Endothelial cell of umbilical vein (primary cell): ENCODE measurements around the gene CORO2B. TPM values are rescaled to one million over a fixed set of nuclear protein-coding genes. Genes with fewer than 3 reads are reported as not detected.
A peak's percentile ranks its signal among the peaks of the same experiment; 100 is the strongest.

Source experiments
- BruUV-seq: library from RNA; stranded (reverse); fragments of 400-500 nt; replicated peaks from 2 replicates; lab custom pipeline; 2021; lab: Mats Ljungman, UMichigan
- CTCF ChIA-PET: fragments of 300-600, 350-600 bp; sonication (Branson Sonifier 250); formaldehyde crosslinking; loops from one replicate; lab custom pipeline; 2021; ENCODE audit warnings: antibody characterized with exemption, inconsistent platforms; lab: Charles Lee
- POLR2A ChIA-PET: fragments of 300-600, 350-600 bp; sonication (Branson Sonifier 250); formaldehyde crosslinking; loops from one replicate; lab custom pipeline; 2021; ENCODE audit warnings: antibody characterized with exemption, inconsistent platforms; lab: Charles Lee
- DNase-seq: peaks from one replicate; pipeline ENCODE4 v3.0.0-alpha.2; 2011; ENCODE audit warnings: low read depth, low spot score
- FAIRE-seq: peaks from 2 replicates; lab custom pipeline; 2011; peaks lifted over from hg19 to GRCh38; lab: Jason Lieb, UNC
- H2AFZ ChIP-seq: 2 replicates; pipeline ENCODE4 v1.6.0; 2012; ENCODE audit warnings: low read depth, low read length, control low read depth, inconsistent platforms
- H3K27ac ChIP-seq: 2 replicates; pipeline ENCODE4 v1.5.1; 2011; ENCODE audit warnings: low read depth, mild to moderate bottlenecking, control low read depth, low read length, moderate library complexity; ENCODE audit not compliant: insufficient read depth
- H3K27me3 ChIP-seq, 2 experiments: 2 replicates each; pipeline versions ENCODE4 v1.6.0 to v1.6.1; 2011; ENCODE audit warnings: low read length in 2 of 2, mixed read lengths in 1 of 2; ENCODE audit not compliant: control insufficient read depth in 2 of 2, insufficient read depth in 2 of 2
- H3K36me3 ChIP-seq, 2 experiments: 2 replicates in 1 of 2; 3 replicates in 1 of 2; pipeline ENCODE4 v1.5.1; 2011; ENCODE audit warnings: low read length in 2 of 2, mild to moderate bottlenecking in 1 of 2, moderate library complexity in 1 of 2; ENCODE audit not compliant: control insufficient read depth in 2 of 2, insufficient read depth in 2 of 2; ENCODE audit errors: extremely low read depth in 1 of 2
- H3K4me1 ChIP-seq: 3 replicates; pipeline ENCODE4 v1.5.1; 2011; ENCODE audit warnings: mild to moderate bottlenecking, low read length; ENCODE audit not compliant: control insufficient read depth, insufficient read depth; ENCODE audit errors: extremely low read depth
- H3K4me2 ChIP-seq: 2 replicates; pipeline ENCODE4 v1.6.1; 2011; ENCODE audit warnings: low read length, control low read depth, mixed read lengths; ENCODE audit not compliant: insufficient read depth
- H3K4me3 ChIP-seq, 3 experiments: fragments of 200-600 bp in 1 of 3; sonication (generic), shearing (Covaris generic) in 1 of 3; replicated peaks in 1 of 3; 2 replicates each; pipeline ENCODE4 v1.5.1; 2011 to 2016; ENCODE audit warnings: control low read depth in 3 of 3, low read length in 3 of 3, mild to moderate bottlenecking in 2 of 3, inconsistent platforms in 1 of 3, low read depth in 1 of 3, moderate library complexity in 1 of 3; ENCODE audit not compliant: insufficient read depth in 1 of 3
- H3K79me2 ChIP-seq: 2 replicates; pipeline ENCODE4 v1.6.0; 2012; ENCODE audit warnings: low read length, inconsistent platforms; ENCODE audit not compliant: control insufficient read depth, insufficient read depth
- H3K9ac ChIP-seq: replicated peaks from 2 replicates; pipeline ENCODE3; 2011; ENCODE audit warnings: low read length, control low read depth; ENCODE audit not compliant: insufficient read depth; ENCODE audit errors: extremely low read depth
- H3K9me1 ChIP-seq: replicated peaks from 3 replicates; pipeline ENCODE4 v1.6.0; 2011; ENCODE audit warnings: mild to moderate bottlenecking, low read length; ENCODE audit not compliant: control insufficient read depth, insufficient read depth; ENCODE audit errors: extremely low read depth
- H3K9me3 ChIP-seq: replicated peaks from 2 replicates; pipeline ENCODE4 v1.5.1; 2012; ENCODE audit warnings: low read length, inconsistent platforms; ENCODE audit not compliant: control insufficient read depth, insufficient read depth
- H4K20me1 ChIP-seq: replicated peaks from 2 replicates; pipeline ENCODE3; 2011; ENCODE audit warnings: mild to moderate bottlenecking, low read length; ENCODE audit not compliant: control insufficient read depth, insufficient read depth; ENCODE audit errors: extremely low read depth
- CTCF ChIP-seq, 2 donors: IDR thresholded peaks; 1 replicate in 1 of 2; 2 replicates in 1 of 2; pipeline ENCODE4 v1.5.1; 2011; ENCODE audit warnings: low read length in 2 of 2, mild to moderate bottlenecking in 2 of 2, moderate library complexity in 2 of 2, control low read depth in 1 of 2, inconsistent platforms in 1 of 2, low read depth in 1 of 2; ENCODE audit not compliant: insufficient read depth in 1 of 2; ENCODE audit errors: extremely low read depth in 1 of 2
- EZH2 ChIP-seq: IDR thresholded peaks from 2 replicates; pipeline ENCODE4 v1.6.1; 2012; ENCODE audit warnings: borderline replicate concordance, low read depth, mild to moderate bottlenecking, moderate library complexity, low read length, inconsistent platforms; ENCODE audit not compliant: severe bottlenecking
- FOS ChIP-seq: IDR thresholded peaks from 2 replicates; pipeline ENCODE4 v1.6.1; 2011; ENCODE audit warnings: mild to moderate bottlenecking, low read length, moderate library complexity, borderline replicate concordance; ENCODE audit not compliant: insufficient read depth
- GATA2 ChIP-seq: IDR thresholded peaks from 2 replicates; pipeline ENCODE4 v1.7.0; 2011; ENCODE audit warnings: low read depth, mild to moderate bottlenecking, moderate library complexity, mixed read lengths, low read length; ENCODE audit not compliant: insufficient read length, insufficient read depth
- JUN ChIP-seq: IDR thresholded peaks from 2 replicates; pipeline ENCODE4 v1.6.1; 2011; ENCODE audit warnings: borderline replicate concordance, low read depth; ENCODE audit not compliant: insufficient read length, insufficient read depth
- MAX ChIP-seq: IDR thresholded peaks from 2 replicates; pipeline ENCODE4 v1.6.1; 2011; ENCODE audit not compliant: insufficient read depth, insufficient read length
- MYC ChIP-seq: IDR thresholded peaks from one replicate; pipeline ENCODE4 v1.6.1; 2011; ENCODE audit warnings: mild to moderate bottlenecking, low read depth, low read length
- POLR2A ChIP-seq: IDR thresholded peaks from 2 replicates; pipeline ENCODE4 v1.6.1; 2012; ENCODE audit warnings: low read depth, mild to moderate bottlenecking, control low read depth, low read length
- POLR2AphosphoS5 ChIP-seq: IDR thresholded peaks from 2 replicates; pipeline ENCODE4 v1.6.1; 2012; ENCODE audit warnings: low read depth, mild to moderate bottlenecking, control low read depth, low read length, moderate library complexity; ENCODE audit not compliant: insufficient read depth
- dilution Hi-C: fragments of 300-500 bp; cut with MboI; formaldehyde crosslinking; loops from one replicate; pipeline ENCODE4 v1.15.0; 2019; ENCODE audit warnings: low sequenced_read_pairs; ENCODE audit not compliant: extremely low pct_ligation_motif_present
- intact Hi-C: fragments of 100-400 bp; cut with micrococcal nuclease; formaldehyde crosslinking; loops from one replicate; pipeline ENCODE4 v1.10.0; 2022
- polyA plus RNA-seq, 4 experiments: library from polyadenylated mRNA; depleted of rRNA in 3 of 4; stranded (reverse) in 3 of 4; unstranded in 1 of 4; fragments of >200 nt; gene quantifications; 2 replicates each; pipeline versions ENCODE4 v1.2.1 to v1.2.3, GENCODE V29; 2011 to 2012; ENCODE audit warnings: missing spikeins in 1 of 4
- total RNA-seq: library from RNA; stranded (reverse); gene quantifications from 2 replicates; pipeline ENCODE4 v1.2.3, GENCODE V29; 2021

The CORO2B gene
- total and polyA plus RNA-seq, 2 donors (not counting 3 experiments of a cell fraction or from before 2014, with no cell fraction given) = 2.4 to 3.7 TPM

GRCh38 chr15:68768321-68768720 lies 189.5 kb downstream of the CORO2B start:
- no peak overlapping the region for H2AFZ ChIP-seq
- no peak overlapping the region for H3K4me3 ChIP-seq
- no peaks in the 10 kb centered on the region for H3K27me3 ChIP-seq
- DNase-seq = peak; percentile 78
- TF ChIP-seq JUN = peak; percentile 31
- TF ChIP-seq FOS = peak; percentile 66
- no peak for TF ChIP-seq POLR2A
- peak; percentile 22 for TF ChIP-seq MAX
- FAIRE-seq = peak; percentile 66
- no peaks in the 10 kb centered on the region for H3K9me1 ChIP-seq
- CTCF ChIA-PET = interaction anchor here (0.7 to 1.2 kb wide), 3 partner anchors 16 to 60 kb away, joined by 3 to 4 read pairs (median 4); no protein-coding TSS in a partner anchor
- H3K4me2 ChIP-seq = peak overlapping the region; percentile 29
- H3K9me3 ChIP-seq = no peaks in the 10 kb centered on the region
- H3K9ac ChIP-seq = no peak overlapping the region
- no peaks in the 10 kb centered on the region for H3K79me2 ChIP-seq
- H3K4me1 ChIP-seq = peaks cover 29% of the 10 kb centered on the region
- no TSS peak for BruUV-seq
- H3K27ac ChIP-seq = no peak overlapping the region
- POLR2A ChIA-PET = no interaction called here
- dilution Hi-C loops = no loop called here
- intact Hi-C loops = no loop called here
- no peaks in the 10 kb centered on the region for H3K36me3 ChIP-seq
- H4K20me1 ChIP-seq = no peaks in the 10 kb centered on the region

GRCh38 chr15:68769702-68770101 lies 190.9 kb downstream of the CORO2B start:
- H3K4me3 ChIP-seq = no peak overlapping the region
- intact Hi-C loops = no loop called here
- no peaks in the 10 kb centered on the region for H3K36me3 ChIP-seq
- no peaks in the 10 kb centered on the region for H4K20me1 ChIP-seq
- H3K9ac ChIP-seq = no peak overlapping the region
- dilution Hi-C loops = no loop called here
- ChIA-PET POLR2A (no interaction called here), CTCF (no interaction called here)
- H3K4me2 ChIP-seq = no peak overlapping the region
- H2AFZ ChIP-seq = no peak overlapping the region
- H3K27me3 ChIP-seq = no peaks in the 10 kb centered on the region
- H3K9me1 ChIP-seq = no peaks in the 10 kb centered on the region
- peaks cover 20% of the 10 kb centered on the region for H3K4me1 ChIP-seq
- no peaks in the 10 kb centered on the region for H3K9me3 ChIP-seq
- DNase-seq (no peak), FAIRE-seq (no peak)
- BruUV-seq = no TSS peak
- TF ChIP-seq MAX = no peak
- no peak for TF ChIP-seq FOS
- TF ChIP-seq EZH2 = no peak
- TF ChIP-seq CTCF (IDR thresholded peaks at IDR 0.05; ENCODE audit: extremely low read depth in 1 of 2, insufficient read depth in 1 of 2, low read depth in 1 of 2, low read length in 2 of 2) = no peak
- no peak for TF ChIP-seq JUN
- no peak for TF ChIP-seq MYC
- no peak for TF ChIP-seq GATA2
- TF ChIP-seq POLR2A = no peak
- TF ChIP-seq POLR2AphosphoS5 = no peak
- no peaks in the 10 kb centered on the region for H3K79me2 ChIP-seq
- no peak overlapping the region for H3K27ac ChIP-seq
